Bronchial epithelial cell (primary cell): ENCODE results near the gene CCL22. TPM values are rescaled to one million over a fixed set of nuclear protein-coding genes. Genes with fewer than 3 reads are reported as not detected.

Source experiments
- DNase-seq: peaks from one replicate; pipeline ENCODE4 v3.0.0-alpha.2; 2010; ENCODE audit warnings: low read depth
- FAIRE-seq: peaks from 2 replicates; lab custom pipeline; 2011; peaks lifted over from hg19 to GRCh38; lab: Jason Lieb, UNC
- H3K27me3 ChIP-seq: 2 replicates; pipeline ENCODE4 v1.5.1; 2011; ENCODE audit warnings: low read length; ENCODE audit not compliant: control insufficient read depth, insufficient read depth
- H3K36me3 ChIP-seq: 2 replicates; pipeline ENCODE4 v1.5.1; 2011; ENCODE audit warnings: low read length; ENCODE audit not compliant: control insufficient read depth, insufficient read depth
- H3K4me3 ChIP-seq: 2 replicates; pipeline ENCODE4 v1.5.1; 2011; ENCODE audit warnings: mild to moderate bottlenecking, low read depth, low read length, control low read depth
- CTCF ChIP-seq: IDR thresholded peaks from 2 replicates; pipeline ENCODE4 v1.5.1; 2011; ENCODE audit warnings: mild to moderate bottlenecking, moderate library complexity, low read length, control low read depth, inconsistent platforms; ENCODE audit not compliant: insufficient read depth, severe bottlenecking
- total RNA-seq: library from RNA; depleted of rRNA; stranded (reverse); fragments of >200 nt; gene quantifications from 2 replicates; pipeline ENCODE4 v1.2.1, GENCODE V29; 2014

Gene CCL22
- total RNA-seq: under 0.01 TPM in 1 of 2 replicates, not detected in the other

- DNase-seq: peak; percentile 57
- H3K27me3 ChIP-seq: peaks cover 2% of the 10 kb centered on the region
- no peak for TF ChIP-seq CTCF
- peak; percentile 52 for FAIRE-seq
- H3K4me3 ChIP-seq: no peak within 1 kb of the TSS
- H3K36me3 ChIP-seq: no peaks in the 10 kb centered on the region
Measured at GRCh38 chr16:57358527-57359095, at the start of gene CCL22. Gene CCL22, plus strand, starts transcription at chr16:57358783. Its CDS starts 34 bp downstream, at chr16:57358817.

GRCh38 chr16:57310801-57311200 lies 47.8 kb upstream of the CCL22 start:
- Histone ChIP-seq H3K4me3 (no peak overlapping the region), H3K27me3 (peaks cover 3% of the 10 kb centered on the region), H3K36me3 (no peaks in the 10 kb centered on the region)
- no peak for FAIRE-seq
- no peak for TF ChIP-seq CTCF
- no peak for DNase-seq

- H3K27me3 ChIP-seq: peaks cover 2% of the 10 kb centered on the region
- no peak for DNase-seq
- FAIRE-seq: peak; percentile 83
- TF ChIP-seq CTCF: no peak
- no peak overlapping the region for H3K4me3 ChIP-seq
- H3K36me3 ChIP-seq: no peaks in the 10 kb centered on the region
Measured at GRCh38 chr16:57313509-57313908, 45.1 kb upstream of the CCL22 start.

- DNase-seq (peak; percentile 23), FAIRE-seq (no peak)
- no peak overlapping the region for H3K4me3 ChIP-seq
- H3K36me3 ChIP-seq: no peaks in the 10 kb centered on the region
- no peak for TF ChIP-seq CTCF
- H3K27me3 ChIP-seq: peaks cover 2% of the 10 kb centered on the region
Measured at GRCh38 chr16:57314161-57314785, 44.3 kb upstream of the CCL22 start.

GRCh38 chr16:57315416-57315815 lies 43.2 kb upstream of the CCL22 start:
- no peak for TF ChIP-seq CTCF
- Histone ChIP-seq H3K4me3 (no peak overlapping the region), H3K27me3 (peaks cover 2% of the 10 kb centered on the region), H3K36me3 (no peaks in the 10 kb centered on the region)
- DNase-seq: no peak
- FAIRE-seq: no peak
